Keratinocyte (primary cell): ENCODE measurements around the gene USH2A. TPM values are rescaled to one million over a fixed set of nuclear protein-coding genes. Genes with fewer than 3 reads are reported as not detected.
A peak's percentile ranks its signal among the peaks of the same experiment; 100 is the strongest.

Experiments used
- DNase-seq: peaks from one replicate; pipeline ENCODE4 v3.0.0-alpha.2; 2011; ENCODE audit warnings: low read depth, missing footprints, low spot score
- FAIRE-seq: peaks from 2 replicates; lab custom pipeline; 2011; peaks lifted over from hg19 to GRCh38; lab: Jason Lieb, UNC
- H2AFZ ChIP-seq: 2 replicates; pipeline ENCODE4 v1.6.0; 2012; ENCODE audit warnings: low read length, control low read depth, inconsistent platforms; ENCODE audit not compliant: control insufficient read depth
- H3K27ac ChIP-seq: 2 replicates; pipeline ENCODE4 v1.5.1; 2011; ENCODE audit warnings: low read length; ENCODE audit not compliant: control insufficient read depth, insufficient read depth
- H3K27me3 ChIP-seq: 3 replicates; pipeline ENCODE4 v1.6.0; 2011; ENCODE audit warnings: low read length; ENCODE audit not compliant: control insufficient read depth, insufficient read depth; ENCODE audit errors: extremely low read depth
- H3K36me3 ChIP-seq, 2 experiments: 2 replicates in 1 of 2; 3 replicates in 1 of 2; pipeline ENCODE4 v1.5.1; 2011; ENCODE audit warnings: low read length in 2 of 2, mild to moderate bottlenecking in 1 of 2; ENCODE audit not compliant: control insufficient read depth in 2 of 2, insufficient read depth in 2 of 2; ENCODE audit errors: extremely low read depth in 1 of 2
- H3K4me1 ChIP-seq: 3 replicates; pipeline ENCODE4 v1.5.1; 2011; ENCODE audit warnings: low read length; ENCODE audit not compliant: control insufficient read depth, insufficient read depth; ENCODE audit errors: extremely low read depth
- H3K4me2 ChIP-seq: 3 replicates; pipeline ENCODE4 v1.6.0; 2011; ENCODE audit warnings: low read depth, low read length; ENCODE audit not compliant: control insufficient read depth, insufficient read depth; ENCODE audit errors: extremely low read depth
- H3K4me3 ChIP-seq, 3 experiments: fragments of 200-600 bp in 1 of 3; sonication (generic) in 1 of 3; 2 replicates in 2 of 3; 3 replicates in 1 of 3; pipeline ENCODE4 v1.5.1; 2011 to 2016; ENCODE audit warnings: low read length in 3 of 3, mild to moderate bottlenecking in 3 of 3, control low read depth in 2 of 3, inconsistent platforms in 1 of 3, low read depth in 1 of 3, mixed read lengths in 1 of 3, mixed run types in 1 of 3, moderate library complexity in 1 of 3; ENCODE audit not compliant: control insufficient read depth in 2 of 3, insufficient read depth in 2 of 3; ENCODE audit errors: extremely low read depth in 1 of 3
- H3K79me2 ChIP-seq: 2 replicates; pipeline ENCODE4 v1.6.0; 2012; ENCODE audit warnings: low read length; ENCODE audit not compliant: control insufficient read depth, insufficient read depth
- H3K9ac ChIP-seq: 3 replicates; pipeline ENCODE4 v1.6.0; 2011; ENCODE audit warnings: low read length; ENCODE audit not compliant: control insufficient read depth, insufficient read depth; ENCODE audit errors: extremely low read depth
- H3K9me1 ChIP-seq: 3 replicates; pipeline ENCODE4 v1.6.0; 2011; ENCODE audit warnings: low read length; ENCODE audit not compliant: control insufficient read depth, insufficient read depth; ENCODE audit errors: extremely low read depth
- H3K9me3 ChIP-seq: 2 replicates; pipeline ENCODE4 v1.5.1; 2012; ENCODE audit warnings: low read depth, low read length; ENCODE audit not compliant: control insufficient read depth
- H4K20me1 ChIP-seq: 3 replicates; pipeline ENCODE4 v1.6.0; 2011; ENCODE audit warnings: low read length; ENCODE audit not compliant: control insufficient read depth, insufficient read depth; ENCODE audit errors: extremely low read depth
- EZH2 ChIP-seq: IDR thresholded peaks from one replicate; pipeline ENCODE4 v1.6.1; 2012; ENCODE audit warnings: inconsistent platforms, mild to moderate bottlenecking, low read length, moderate library complexity
- dilution Hi-C: fragments of 300-500 bp; cut with MboI; formaldehyde crosslinking; loops from one replicate; pipeline ENCODE4 v1.7.0; 2020; ENCODE audit warnings: low sequenced_read_pairs; ENCODE audit not compliant: extremely low pct_ligation_motif_present
- polyA plus RNA-seq, 5 experiments: library from polyadenylated mRNA; depleted of rRNA in 3 of 5; stranded (reverse) in 3 of 5; stranded (forward) in 1 of 5; unstranded in 1 of 5; fragments of >200 nt; gene quantifications; 1 replicate in 1 of 5; 2 replicates in 3 of 5; 3 replicates in 1 of 5; pipeline versions ENCODE4 v1.2.1 to v1.2.3, GENCODE V29; 2011 to 2012; ENCODE audit warnings: missing spikeins in 2 of 5, low read depth in 1 of 5, low replicate concordance in 1 of 5
- TF ChIP-seq, protein P1 (sequence below), 3 experiments: IDR thresholded peaks in 1 of 3; conservative IDR thresholded peaks in 1 of 3; optimal IDR thresholded peaks in 1 of 3; 2 replicates in 2 of 3; 3 replicates in 1 of 3; pipeline versions ENCODE3 to v1.5.1; 2011; ENCODE audit warnings: low read length in 3 of 3, mild to moderate bottlenecking in 3 of 3, moderate library complexity in 2 of 3, control low read depth in 1 of 3, inconsistent platforms in 1 of 3; ENCODE audit not compliant: insufficient read depth in 2 of 3; ENCODE audit errors: extremely low read depth in 1 of 3

The USH2A gene
- polyA plus RNA-seq, 1 donor (not counting 4 experiments of a cell fraction or from before 2014, with no cell fraction given), result not detected

GRCh38 chr1:215640429-215641148, 782.7 kb downstream of the USH2A start:
- no peak for FAIRE-seq
- no peaks in the 10 kb centered on the region for H3K79me2 ChIP-seq
- no peaks in the 10 kb centered on the region for H3K36me3 ChIP-seq
- H2AFZ ChIP-seq, result no peak overlapping the region
- H3K9me3 ChIP-seq, result no peaks in the 10 kb centered on the region
- no peak for DNase-seq
- H3K27me3 ChIP-seq, result no peaks in the 10 kb centered on the region
- no peak overlapping the region for H3K4me2 ChIP-seq
- no peaks in the 10 kb centered on the region for H4K20me1 ChIP-seq
- no peaks in the 10 kb centered on the region for H3K9me1 ChIP-seq
- no peak overlapping the region for H3K4me3 ChIP-seq
- no peak for TF ChIP-seq EZH2
- TF ChIP-seq, protein P1, sequence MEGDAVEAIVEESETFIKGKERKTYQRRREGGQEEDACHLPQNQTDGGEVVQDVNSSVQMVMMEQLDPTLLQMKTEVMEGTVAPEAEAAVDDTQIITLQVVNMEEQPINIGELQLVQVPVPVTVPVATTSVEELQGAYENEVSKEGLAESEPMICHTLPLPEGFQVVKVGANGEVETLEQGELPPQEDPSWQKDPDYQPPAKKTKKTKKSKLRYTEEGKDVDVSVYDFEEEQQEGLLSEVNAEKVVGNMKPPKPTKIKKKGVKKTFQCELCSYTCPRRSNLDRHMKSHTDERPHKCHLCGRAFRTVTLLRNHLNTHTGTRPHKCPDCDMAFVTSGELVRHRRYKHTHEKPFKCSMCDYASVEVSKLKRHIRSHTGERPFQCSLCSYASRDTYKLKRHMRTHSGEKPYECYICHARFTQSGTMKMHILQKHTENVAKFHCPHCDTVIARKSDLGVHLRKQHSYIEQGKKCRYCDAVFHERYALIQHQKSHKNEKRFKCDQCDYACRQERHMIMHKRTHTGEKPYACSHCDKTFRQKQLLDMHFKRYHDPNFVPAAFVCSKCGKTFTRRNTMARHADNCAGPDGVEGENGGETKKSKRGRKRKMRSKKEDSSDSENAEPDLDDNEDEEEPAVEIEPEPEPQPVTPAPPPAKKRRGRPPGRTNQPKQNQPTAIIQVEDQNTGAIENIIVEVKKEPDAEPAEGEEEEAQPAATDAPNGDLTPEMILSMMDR (optimal IDR thresholded peaks at IDR 0.05 in 1 of 3, IDR thresholded peaks at IDR 0.05 in 1 of 3, conservative IDR thresholded peaks at IDR 0.05 in 1 of 3; ENCODE audit: extremely low read depth in 1 of 3, insufficient read depth in 2 of 3, low read length in 3 of 3), result no peak
- H3K27ac ChIP-seq, result no peak overlapping the region
- H3K9ac ChIP-seq, result no peak overlapping the region
- H3K4me1 ChIP-seq, result peaks cover 13% of the 10 kb centered on the region
- dilution Hi-C loops, result no loop called here

GRCh38 chr1:215637041-215637573, 786.1 kb downstream of the USH2A start:
- Histone ChIP-seq H3K4me2 (peak overlapping the region; percentile 65), H3K9me3 (no peaks in the 10 kb centered on the region), H3K4me1 (peaks cover 13% of the 10 kb centered on the region), H3K27ac (no peak overlapping the region), H3K27me3 (no peaks in the 10 kb centered on the region), H2AFZ (peak overlapping the region; percentile 85), H3K9ac (no peak overlapping the region), H4K20me1 (no peaks in the 10 kb centered on the region), H3K9me1 (no peaks in the 10 kb centered on the region), H3K79me2 (no peaks in the 10 kb centered on the region), H3K4me3 (peak overlapping the region in 1 of 3 experiments; percentile 11), H3K36me3 (no peaks in the 10 kb centered on the region)
- FAIRE-seq, result peak; percentile 61
- no peak for DNase-seq
- dilution Hi-C loops, result no loop called here
- TF ChIP-seq, protein P1 (optimal IDR thresholded peaks at IDR 0.05 in 1 of 3, IDR thresholded peaks at IDR 0.05 in 1 of 3, conservative IDR thresholded peaks at IDR 0.05 in 1 of 3; ENCODE audit: extremely low read depth in 1 of 3, insufficient read depth in 2 of 3, low read length in 3 of 3), result no peak
- no peak for TF ChIP-seq EZH2
